CD4-positive, alpha-beta T cell (primary cell): ENCODE measurements around the gene GPR155. TPM values are rescaled to one million over a fixed set of nuclear protein-coding genes. Genes with fewer than 3 reads are reported as not detected.

ENCODE experiments used
- ATAC-seq: fragments of 200-7000 bp; cut with Tn5 transposase; one replicate; pipeline ENCODE4 v1.10.0; 2022; ENCODE audit warnings: mild to moderate bottlenecking; ENCODE audit not compliant: poor library complexity
- CTCF ChIA-PET: fragments of 350-600 bp; sonication (Branson Sonifier 250); formaldehyde crosslinking; loops from one replicate; lab custom pipeline; 2021; ENCODE audit warnings: antibody characterized with exemption, inconsistent platforms; lab: Charles Lee
- POLR2A ChIA-PET: fragments of 350-600 bp; sonication (Branson Sonifier 250); formaldehyde crosslinking; loops from one replicate; lab custom pipeline; 2021; ENCODE audit warnings: antibody characterized with exemption, inconsistent platforms; lab: Charles Lee
- DNase-seq, 14 experiments: peaks; one replicate each; pipeline ENCODE4 v3.0.0-alpha.2; 2013 to 2020; ENCODE audit warnings: mixed read lengths in 2 of 14
- H3K27ac ChIP-seq, 2 donors: one replicate each; pipeline versions ENCODE4 v1.5.1 to v1.7.0; 2013; ENCODE audit warnings: low read length in 2 of 2, low read depth in 1 of 2, mild to moderate bottlenecking in 1 of 2
- H3K27me3 ChIP-seq, 2 experiments: 1 replicate in 1 of 2; 2 replicates in 1 of 2; pipeline versions ENCODE4 v1.6.1 to v1.7.0; 2013; ENCODE audit warnings: low read length in 2 of 2, control low read depth in 1 of 2, mild to moderate bottlenecking in 1 of 2, moderate library complexity in 1 of 2; ENCODE audit not compliant: insufficient read depth in 2 of 2, control insufficient read depth in 1 of 2
- H3K36me3 ChIP-seq: one replicate; pipeline ENCODE4 v1.6.1; 2013; ENCODE audit warnings: low read length, control low read depth; ENCODE audit not compliant: insufficient read depth
- H3K4me1 ChIP-seq: one replicate; pipeline ENCODE4 v1.6.1; 2013; ENCODE audit warnings: low read length, control low read depth; ENCODE audit not compliant: insufficient read depth
- H3K4me3 ChIP-seq: one replicate; pipeline ENCODE4 v1.5.1; 2013; ENCODE audit warnings: mild to moderate bottlenecking, low read length, moderate library complexity
- H3K9me3 ChIP-seq, 2 experiments: 1 replicate in 1 of 2; 2 replicates in 1 of 2; pipeline versions ENCODE4 v1.6.1 to v1.7.0; 2013; ENCODE audit warnings: low read length in 2 of 2, mild to moderate bottlenecking in 2 of 2, control low read depth in 1 of 2, moderate library complexity in 1 of 2; ENCODE audit not compliant: control insufficient read depth in 1 of 2, insufficient read depth in 1 of 2
- H3K27ac Mint-ChIP-seq: one replicate; pipeline ENCODE4 v1.8.0; 2020; ENCODE audit warnings: mixed read lengths
- H3K27me3 Mint-ChIP-seq: one replicate; pipeline ENCODE4 v1.8.0; 2021; ENCODE audit warnings: mixed read lengths
- H3K36me3 Mint-ChIP-seq: one replicate; pipeline ENCODE4 v1.8.0; 2021; ENCODE audit warnings: low read depth, mixed read lengths
- H3K4me1 Mint-ChIP-seq: one replicate; pipeline ENCODE4 v1.8.0; 2021; ENCODE audit warnings: low read depth, mixed read lengths
- H3K4me3 Mint-ChIP-seq: one replicate; pipeline ENCODE4 v1.8.0; 2020; ENCODE audit warnings: mild to moderate bottlenecking, mixed read lengths
- H3K9me3 Mint-ChIP-seq: one replicate; pipeline ENCODE4 v1.8.0; 2020; ENCODE audit warnings: mixed read lengths
- intact Hi-C, 2 experiments: fragments of 100-400 bp; cut with DNase I in 1 of 2; cut with micrococcal nuclease in 1 of 2; formaldehyde crosslinking; loops; one replicate each; pipeline versions ENCODE4 v1.15.1 to v1.9.0; 2023 to 2025; cut with DNase I, micrococcal nuclease
- total RNA-seq, 174 experiments: library from RNA in 2 of 174; stranded (reverse) in 2 of 174; gene quantifications; one replicate each; pipeline ENCODE4 v1.2.3 and lab custom pipeline; 2021 to 2026
- TF ChIP-seq, protein P1 (sequence below): fragments of 200-600 bp; IDR thresholded peaks from one replicate; pipeline ENCODE4 v1.8.0; 2022; ENCODE audit warnings: antibody characterized with exemption, mild to moderate bottlenecking

The GPR155 gene
- total RNA-seq, 2 experiments from 2014 or later = 8.3 to 9.0 TPM

DNA sequence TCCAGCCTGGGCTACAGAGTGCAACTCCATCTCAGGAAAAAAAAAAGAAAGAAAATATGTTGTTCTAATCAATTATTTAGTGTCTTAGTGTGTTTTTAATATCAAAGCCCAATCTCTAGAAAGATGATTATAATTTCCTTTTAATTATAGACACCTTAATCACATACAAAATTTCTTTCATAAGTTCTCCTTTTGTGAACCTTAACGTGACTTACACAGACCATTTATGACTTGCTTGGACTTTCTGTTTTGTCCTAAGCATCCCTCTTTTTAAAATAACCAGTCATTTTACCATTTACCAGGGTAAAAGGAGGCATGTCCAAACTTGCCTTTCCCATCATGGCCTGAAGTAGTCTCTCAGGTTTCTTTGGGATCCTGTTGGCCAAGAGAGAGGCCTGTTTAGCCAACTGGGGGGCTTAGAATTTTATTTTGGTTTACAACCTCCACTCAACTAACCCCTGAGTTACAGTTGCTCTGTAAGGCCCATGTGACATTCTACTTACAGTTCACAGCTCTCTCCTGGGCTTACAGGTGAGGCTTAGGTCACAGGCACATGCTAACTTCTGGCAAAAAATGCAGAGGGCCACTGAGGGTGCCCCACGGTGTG is 23.9 kb upstream of the GPR155 start:
- Histone ChIP-seq H3K4me1 (peaks cover 3% of the 10 kb centered on the region), H3K4me3 (no peak overlapping the region), H3K27ac (no peak overlapping the region), H3K36me3 (no peaks in the 10 kb centered on the region), H3K27me3 (no peaks in the 10 kb centered on the region), H3K9me3 (peaks cover 13 to 26% of the 10 kb centered on the region in 2 experiments)
- no peaks in the 10 kb centered on the region for H3K27me3 Mint-ChIP-seq
- ChIA-PET CTCF (interaction anchor here (1.2 kb wide), 1 partner anchor 9 kb away, joined by 3 read pairs; no protein-coding TSS in a partner anchor), POLR2A (no interaction called here)
- peaks cover 27% of the 10 kb centered on the region for H3K36me3 Mint-ChIP-seq
- H3K9me3 Mint-ChIP-seq = peaks cover 2% of the 10 kb centered on the region
- peaks cover 15% of the 10 kb centered on the region for H3K4me1 Mint-ChIP-seq
- no peak overlapping the region for H3K27ac Mint-ChIP-seq
- intact Hi-C loops = no loop called here
- ATAC-seq = no peak
- no peak for DNase-seq
- no peak overlapping the region for H3K4me3 Mint-ChIP-seq
- TF ChIP-seq, protein P1, sequence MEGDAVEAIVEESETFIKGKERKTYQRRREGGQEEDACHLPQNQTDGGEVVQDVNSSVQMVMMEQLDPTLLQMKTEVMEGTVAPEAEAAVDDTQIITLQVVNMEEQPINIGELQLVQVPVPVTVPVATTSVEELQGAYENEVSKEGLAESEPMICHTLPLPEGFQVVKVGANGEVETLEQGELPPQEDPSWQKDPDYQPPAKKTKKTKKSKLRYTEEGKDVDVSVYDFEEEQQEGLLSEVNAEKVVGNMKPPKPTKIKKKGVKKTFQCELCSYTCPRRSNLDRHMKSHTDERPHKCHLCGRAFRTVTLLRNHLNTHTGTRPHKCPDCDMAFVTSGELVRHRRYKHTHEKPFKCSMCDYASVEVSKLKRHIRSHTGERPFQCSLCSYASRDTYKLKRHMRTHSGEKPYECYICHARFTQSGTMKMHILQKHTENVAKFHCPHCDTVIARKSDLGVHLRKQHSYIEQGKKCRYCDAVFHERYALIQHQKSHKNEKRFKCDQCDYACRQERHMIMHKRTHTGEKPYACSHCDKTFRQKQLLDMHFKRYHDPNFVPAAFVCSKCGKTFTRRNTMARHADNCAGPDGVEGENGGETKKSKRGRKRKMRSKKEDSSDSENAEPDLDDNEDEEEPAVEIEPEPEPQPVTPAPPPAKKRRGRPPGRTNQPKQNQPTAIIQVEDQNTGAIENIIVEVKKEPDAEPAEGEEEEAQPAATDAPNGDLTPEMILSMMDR = no peak

GRCh38 chr2:174503161-174503809 is 16.5 kb upstream of the GPR155 start:
- intact Hi-C loops = no loop called here
- Mint-ChIP-seq H3K9me3 (no peaks in the 10 kb centered on the region), H3K4me3 (no peak overlapping the region), H3K36me3 (peaks cover 7% of the 10 kb centered on the region), H3K27me3 (no peaks in the 10 kb centered on the region), H3K27ac (no peak overlapping the region), H3K4me1 (no peaks in the 10 kb centered on the region)
- no peak for ATAC-seq
- no peak for DNase-seq
- no peaks in the 10 kb centered on the region for H3K4me1 ChIP-seq
- TF ChIP-seq, protein P1 = no peak
- ChIA-PET CTCF (interaction anchor here (1.2 kb wide), 1 partner anchor 75 kb away, joined by 3 read pairs; no protein-coding TSS in a partner anchor), POLR2A (interaction anchor here (0.9 to 1.3 kb wide), 2 partner anchors 16 to 19 kb away, joined by 3 read pairs; partner anchors contain the start of gene GPR155)
- no peak overlapping the region for H3K4me3 ChIP-seq
- no peaks in the 10 kb centered on the region for H3K36me3 ChIP-seq
- H3K27me3 ChIP-seq = no peaks in the 10 kb centered on the region
- H3K27ac ChIP-seq = no peak overlapping the region
- peaks cover 0 to 14% of the 10 kb centered on the region in 2 experiments for H3K9me3 ChIP-seq

DNA sequence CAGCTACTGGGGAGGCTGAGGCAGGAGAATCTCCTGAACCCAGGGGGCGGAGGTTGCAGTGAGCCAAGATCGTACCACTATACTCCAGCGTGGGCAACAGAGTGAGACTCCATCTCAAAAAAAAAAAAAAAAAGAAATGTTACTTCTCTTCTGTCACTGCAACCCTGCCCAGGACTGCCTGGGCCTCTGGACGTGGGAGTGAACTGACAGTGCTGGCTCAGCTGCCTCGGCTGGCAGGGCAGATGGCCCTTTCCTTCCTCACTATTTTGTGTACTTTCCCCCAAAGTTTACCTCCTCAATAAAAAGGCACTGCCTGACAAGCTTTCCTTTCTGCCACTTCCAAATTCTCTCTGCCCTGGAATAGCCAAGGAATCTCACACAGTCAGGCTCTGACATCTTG is 12.5 kb upstream of the GPR155 start:
- Mint-ChIP-seq H3K36me3 (no peaks in the 10 kb centered on the region), H3K4me1 (peaks cover 24% of the 10 kb centered on the region), H3K4me3 (no peak overlapping the region), H3K27me3 (no peaks in the 10 kb centered on the region), H3K9me3 (no peaks in the 10 kb centered on the region), H3K27ac (no peak overlapping the region)
- Histone ChIP-seq H3K4me3 (no peak overlapping the region), H3K36me3 (no peaks in the 10 kb centered on the region), H3K9me3 (no peaks in the 10 kb centered on the region), H3K27ac (no peak overlapping the region), H3K4me1 (peaks cover 19% of the 10 kb centered on the region), H3K27me3 (no peaks in the 10 kb centered on the region)
- TF ChIP-seq, protein P1 = no peak
- POLR2A ChIA-PET = interaction anchor here (1.3 kb wide), 1 partner anchor 88 kb away, joined by 3 read pairs; no protein-coding TSS in a partner anchor
- intact Hi-C loops = no loop called here
- ATAC-seq = no peak
- CTCF ChIA-PET = interaction anchor here (0.6 to 1.4 kb wide), 2 partner anchors 23 to 79 kb away, joined by 3 read pairs; no protein-coding TSS in a partner anchor
- no peak for DNase-seq
